Calu3 (cell line): ENCODE data around the gene MRPL11. TPM values are rescaled to one million over a fixed set of nuclear protein-coding genes. Genes with fewer than 3 reads are reported as not detected.

Experiments used
- BruUV-seq: library from RNA; stranded (reverse); fragments of 400-500 nt; replicated peaks from 2 replicates; lab custom pipeline; 2021; lab: Mats Ljungman, UMichigan
- CTCF ChIA-PET: fragments of 300-600 bp; sonication (Branson Sonifier 250); formaldehyde crosslinking; loops from one replicate; lab custom pipeline; 2022; ENCODE audit warnings: antibody characterized with exemption; lab: Charles Lee
- DNase-seq: peaks from one replicate; pipeline ENCODE4 v3.0.0; 2022
- H3K27ac Mint-ChIP-seq: one replicate; pipeline ENCODE4 v1.8.0; 2022; ENCODE audit warnings: mixed read lengths; ENCODE audit not compliant: unreplicated experiment
- H3K27me3 Mint-ChIP-seq: one replicate; pipeline ENCODE4 v1.8.0; 2022; ENCODE audit warnings: mixed read lengths; ENCODE audit not compliant: unreplicated experiment
- H3K36me3 Mint-ChIP-seq: one replicate; pipeline ENCODE4 v1.8.0; 2022; ENCODE audit warnings: mild to moderate bottlenecking, moderate library complexity, mixed read lengths; ENCODE audit not compliant: insufficient read depth, unreplicated experiment
- H3K4me1 Mint-ChIP-seq: one replicate; pipeline ENCODE4 v1.8.0; 2022; ENCODE audit warnings: mild to moderate bottlenecking, low read depth, mixed read lengths; ENCODE audit not compliant: unreplicated experiment
- H3K4me3 Mint-ChIP-seq: one replicate; pipeline ENCODE4 v1.8.0; 2022; ENCODE audit warnings: mild to moderate bottlenecking, low read depth, moderate library complexity, mixed read lengths; ENCODE audit not compliant: unreplicated experiment
- H3K9me3 Mint-ChIP-seq: one replicate; pipeline ENCODE4 v1.8.0; 2022; ENCODE audit warnings: low read depth, mixed read lengths; ENCODE audit not compliant: unreplicated experiment
- CTCF ChIP-seq: fragments of 200-600 bp; IDR thresholded peaks from one replicate; pipeline ENCODE4 v1.8.0; 2022; ENCODE audit warnings: antibody characterized with exemption; ENCODE audit not compliant: unreplicated experiment
- intact Hi-C: fragments of 100-400 bp; cut with micrococcal nuclease; formaldehyde crosslinking; loops from one replicate; pipeline ENCODE4 v1.10.0; 2022; ENCODE audit not compliant: unreplicated experiment
- total RNA-seq: library from RNA; stranded (reverse); gene quantifications from 2 replicates; pipeline ENCODE4 v1.2.3, GENCODE V29; 2022

The MRPL11 gene
- total RNA-seq, 1 experiment from 2014 or later = 79.6 TPM

GRCh38 chr11:66426314-66426713 is 12.3 kb downstream of the MRPL11 start:
- CTCF ChIA-PET = no interaction called here
- DNase-seq = no peak
- no peaks in the 10 kb centered on the region for H3K9me3 Mint-ChIP-seq
- no TSS peak for BruUV-seq
- intact Hi-C loops = no loop called here
- H3K27me3 Mint-ChIP-seq = peaks cover 38% of the 10 kb centered on the region
- no peaks in the 10 kb centered on the region for H3K4me1 Mint-ChIP-seq
- peaks cover 6% of the 10 kb centered on the region for H3K36me3 Mint-ChIP-seq
- TF ChIP-seq CTCF = no peak
- H3K27ac Mint-ChIP-seq = no peak overlapping the region
- H3K4me3 Mint-ChIP-seq = no peak overlapping the region

- H3K36me3 Mint-ChIP-seq = peaks cover 12% of the 10 kb centered on the region
- no TSS peak for BruUV-seq
- no peak overlapping the region for H3K4me3 Mint-ChIP-seq
Observed at GRCh38 chr11:66421492-66422205, 17.0 kb downstream of the MRPL11 start.

DNA sequence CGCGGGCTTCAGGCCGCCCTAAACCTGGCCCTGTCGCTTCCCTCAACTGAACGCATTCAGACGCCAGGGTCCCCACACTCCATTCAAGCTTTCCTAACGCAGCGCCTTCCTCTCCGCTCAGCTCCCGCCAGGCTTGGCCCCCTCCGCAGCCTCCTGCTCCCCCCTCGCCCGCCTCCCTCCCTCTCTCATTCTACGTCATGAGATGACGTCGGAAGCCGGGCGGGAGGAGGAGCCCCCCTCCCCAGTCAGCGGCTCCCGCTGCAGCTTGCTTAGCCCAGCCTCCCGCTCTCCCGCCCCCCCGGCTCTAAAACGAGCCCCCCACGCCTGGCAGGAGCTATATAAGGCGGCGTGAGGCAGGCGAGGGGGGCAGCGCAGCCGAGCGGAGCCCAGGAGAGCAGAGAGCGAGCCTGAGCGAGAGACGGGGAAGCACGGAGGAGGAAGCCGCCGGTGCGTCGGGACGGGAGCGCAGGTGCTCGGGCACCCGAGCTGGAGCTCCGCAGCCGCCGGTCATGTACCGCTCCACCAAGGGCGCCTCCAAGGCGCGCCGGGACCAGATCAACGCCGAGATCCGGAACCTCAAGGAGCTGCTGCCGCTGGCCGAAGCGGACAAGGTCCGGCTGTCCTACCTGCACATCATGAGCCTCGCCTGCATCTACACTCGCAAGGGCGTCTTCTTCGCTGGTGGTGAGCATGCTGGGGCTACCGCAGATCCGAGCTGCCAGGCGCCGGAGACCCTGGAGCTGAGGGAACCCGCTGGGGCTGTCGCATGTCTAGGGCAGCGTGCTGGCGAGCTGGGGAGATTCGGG is 17.8 kb downstream of the MRPL11 start, which contains the start of gene NPAS4:
Gene NPAS4 (plus strand): TSS at position 365 of the 806 bp plus-strand sequence. CDS start 145 bp downstream, at position 510.
- intact Hi-C loops = no loop called here
- peaks cover 12% of the 10 kb centered on the region for H3K36me3 Mint-ChIP-seq
- no TSS peak for BruUV-seq
- CTCF ChIA-PET = interaction anchor here (0.7 to 1.0 kb wide), 3 partner anchors 11 to 258 kb away, joined by 3 to 6 read pairs (median 6); partner anchors contain the start of gene MRPL11
- H3K4me1 Mint-ChIP-seq = peaks cover 21% of the 10 kb centered on the region
- H3K27ac Mint-ChIP-seq = no peak within 1 kb of the TSS
- no peaks in the 10 kb centered on the region for H3K9me3 Mint-ChIP-seq
- peaks cover 77% of the 10 kb centered on the region for H3K27me3 Mint-ChIP-seq
- DNase-seq = no peak
- no peak within 1 kb of the TSS for H3K4me3 Mint-ChIP-seq
- no peak for TF ChIP-seq CTCF

More at GRCh38 chr11:66421492-66422205, 17.0 kb downstream of the MRPL11 start:
- TF ChIP-seq CTCF = no peak
- H3K27me3 Mint-ChIP-seq = peaks cover 73% of the 10 kb centered on the region
- intact Hi-C loops = no loop called here
- H3K27ac Mint-ChIP-seq = no peak overlapping the region
- CTCF ChIA-PET = interaction anchor here (0.7 to 1.0 kb wide), 3 partner anchors 12 to 257 kb away, joined by 3 to 6 read pairs (median 6); partner anchors contain the start of gene MRPL11
- H3K9me3 Mint-ChIP-seq = no peaks in the 10 kb centered on the region
- H3K4me1 Mint-ChIP-seq = peaks cover 21% of the 10 kb centered on the region
- peak; percentile 83 for DNase-seq

DNA sequence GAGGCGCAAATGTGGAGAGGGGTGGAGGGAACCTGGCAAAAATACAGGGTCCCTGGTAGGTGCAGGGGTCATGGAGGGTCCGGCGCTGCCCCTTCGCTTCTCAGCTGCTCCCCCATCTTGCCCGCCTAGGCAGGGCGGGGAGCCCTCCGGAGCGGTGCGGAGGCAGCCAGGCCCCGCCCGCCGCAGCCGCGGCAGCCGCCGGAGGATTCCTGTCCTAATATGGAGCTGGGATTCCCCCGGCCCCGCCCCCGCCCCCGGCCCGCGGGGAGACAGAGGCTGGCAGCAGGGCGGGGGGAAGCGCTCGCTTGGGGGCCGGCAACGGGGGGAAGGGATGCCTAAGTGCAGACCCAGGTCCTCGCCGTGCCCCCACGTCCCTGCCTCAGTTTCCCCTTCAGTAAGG is 18.8 kb downstream of the MRPL11 start:
- BruUV-seq = no TSS peak
- no peak overlapping the region for H3K27ac Mint-ChIP-seq
- no peak overlapping the region for H3K4me3 Mint-ChIP-seq
- H3K9me3 Mint-ChIP-seq = no peaks in the 10 kb centered on the region
- CTCF ChIA-PET = no interaction called here
- intact Hi-C loops = no loop called here
- H3K4me1 Mint-ChIP-seq = peaks cover 21% of the 10 kb centered on the region
- H3K36me3 Mint-ChIP-seq = peaks cover 12% of the 10 kb centered on the region
- H3K27me3 Mint-ChIP-seq = peaks cover 77% of the 10 kb centered on the region
- no peak for TF ChIP-seq CTCF
- no peak for DNase-seq
